ENCODE measurements around the gene OR10H1.

- TF ChIP-seq CTCF (IDR thresholded peaks at IDR 0.05) (no peak), POLR2A (IDR thresholded peaks at IDR 0.05) (no peak)
Measured at GRCh38 chr19:15758379-15758778, 57.1 kb downstream of the OR10H1 start.

Measured in right lobe of liver (tissue), 4 donors.